ACC112 (cell line): ENCODE measurements around the gene DMAC1.

Source experiments
- H2AFZ ChIP-seq: fragments of 200-600 bp; sonication (generic); one replicate; pipeline ENCODE4 v1.6.0; 2017; ENCODE audit warnings: antibody characterized with exemption, low read length; ENCODE audit not compliant: unreplicated experiment
- H3K27ac ChIP-seq: fragments of 200-600 bp; sonication (generic); 2 replicates; pipeline ENCODE4 v1.5.1; 2014; ENCODE audit warnings: low read depth, mild to moderate bottlenecking, antibody characterized with exemption, low read length, moderate library complexity
- H3K27me3 ChIP-seq: fragments of 200-600 bp; sonication (generic); 2 replicates; pipeline ENCODE4 v1.6.1; 2014; ENCODE audit warnings: mild to moderate bottlenecking, antibody characterized with exemption, low read length, moderate library complexity, mixed read lengths; ENCODE audit not compliant: insufficient read depth
- H3K36me3 ChIP-seq: fragments of 200-600 bp; sonication (generic); 2 replicates; pipeline ENCODE4 v1.6.1; 2016; ENCODE audit warnings: mild to moderate bottlenecking, antibody characterized with exemption, low read length, moderate library complexity, mixed read lengths; ENCODE audit not compliant: insufficient read depth
- H3K4me1 ChIP-seq: fragments of 200-600 bp; sonication (generic); one replicate; pipeline ENCODE4 v1.6.1; 2016; ENCODE audit warnings: low read length, mixed read lengths; ENCODE audit not compliant: insufficient read depth, unreplicated experiment, control insufficient read depth
- H3K4me3 ChIP-seq: fragments of 200-600 bp; sonication (generic); 2 replicates; pipeline ENCODE4 v1.5.1; 2014; ENCODE audit warnings: mild to moderate bottlenecking, low read depth, low read length
- H3K79me2 ChIP-seq: fragments of 200-600 bp; sonication (generic); one replicate; pipeline ENCODE4 v1.6.0; 2016; ENCODE audit warnings: low read length; ENCODE audit not compliant: control insufficient read depth, unreplicated experiment, insufficient read depth

DMAC1 gene

DNA sequence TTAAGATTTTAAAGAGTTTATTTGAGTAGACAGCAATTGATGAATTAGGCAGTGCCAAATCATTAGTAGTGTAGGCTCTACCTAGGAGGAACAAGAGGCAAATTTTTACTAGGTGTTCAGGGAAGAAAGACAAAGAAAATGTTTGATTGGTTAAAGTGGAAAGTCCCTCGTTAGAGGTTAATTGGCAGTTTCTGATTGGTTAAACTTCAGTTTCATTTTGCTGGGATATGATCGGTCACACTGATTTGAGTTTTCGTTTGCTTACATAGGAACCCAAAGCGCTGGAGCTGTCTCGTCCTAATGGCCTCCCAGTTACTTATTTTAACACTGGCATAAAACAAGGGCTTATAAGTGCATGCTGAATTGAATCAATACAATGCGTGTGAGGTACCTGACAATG, 15.1 kb downstream of the DMAC1 start:
- no peaks in the 10 kb centered on the region for H3K4me1 ChIP-seq
- H3K27ac ChIP-seq, result no peak overlapping the region
- no peaks in the 10 kb centered on the region for H3K36me3 ChIP-seq
- H3K4me3 ChIP-seq, result no peak overlapping the region
- H2AFZ ChIP-seq, result no peak overlapping the region
- H3K79me2 ChIP-seq, result no peaks in the 10 kb centered on the region
- no peaks in the 10 kb centered on the region for H3K27me3 ChIP-seq

DNA sequence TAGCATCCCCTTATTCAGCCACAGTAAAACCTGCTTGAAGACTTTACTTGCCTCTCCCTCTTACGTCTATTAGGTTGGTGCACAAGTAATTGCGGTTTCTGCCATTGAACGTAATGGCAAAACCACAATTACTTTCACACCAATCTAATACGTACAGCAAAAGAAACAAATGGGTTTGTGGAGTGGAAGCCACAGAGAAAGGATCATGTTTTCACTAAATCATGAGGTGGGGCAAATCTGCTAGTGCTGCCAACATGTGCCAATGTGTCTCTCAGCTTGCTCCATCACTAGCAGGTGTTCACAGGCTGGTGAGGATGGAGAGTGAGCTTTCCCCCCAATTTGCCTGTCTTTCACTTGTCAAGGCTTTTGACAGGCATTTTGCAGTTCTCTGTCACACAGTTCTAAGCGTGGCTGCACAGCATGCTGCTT, 15.9 kb downstream of the DMAC1 start:
- no peaks in the 10 kb centered on the region for H3K79me2 ChIP-seq
- H3K27ac ChIP-seq, result no peak overlapping the region
- H2AFZ ChIP-seq, result no peak overlapping the region
- H3K4me3 ChIP-seq, result no peak overlapping the region
- H3K4me1 ChIP-seq, result no peaks in the 10 kb centered on the region
- no peaks in the 10 kb centered on the region for H3K36me3 ChIP-seq
- no peaks in the 10 kb centered on the region; the same call in 1 of the 2 replicates for H3K27me3 ChIP-seq

DNA sequence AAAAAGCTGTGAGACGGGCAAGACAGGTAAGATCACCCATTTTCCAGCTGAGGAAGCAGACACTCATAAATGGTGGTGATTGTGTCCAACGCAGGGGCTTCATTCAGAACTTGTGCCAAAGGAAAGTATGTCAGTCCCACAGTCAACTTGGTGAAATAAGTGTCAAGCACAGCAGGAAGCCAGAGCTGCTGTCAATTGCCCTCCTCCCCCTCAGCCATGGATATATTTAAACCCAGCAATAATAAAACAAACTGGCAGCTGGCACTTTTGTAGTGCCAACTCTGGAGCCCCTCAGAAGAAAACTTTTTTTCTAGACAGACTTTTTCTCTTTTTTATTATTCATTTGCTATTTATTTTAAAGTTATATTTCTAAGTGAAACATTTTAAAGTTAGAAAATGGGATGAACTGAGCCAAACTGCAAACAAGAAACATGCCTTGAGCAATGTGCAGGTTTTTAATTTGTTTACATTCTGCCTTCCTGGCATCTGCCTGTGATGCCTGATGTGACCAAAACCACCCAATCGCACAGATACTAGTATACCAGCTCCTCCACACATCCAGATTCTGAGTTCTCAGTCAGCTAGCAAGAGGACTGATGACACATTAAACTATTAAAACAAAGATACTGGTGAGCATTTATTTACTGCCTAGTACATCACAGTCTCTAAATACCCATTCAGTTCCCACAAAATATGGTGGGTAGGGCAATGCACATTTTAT, 17.0 kb downstream of the DMAC1 start:
- Histone ChIP-seq H3K27me3 (no peaks in the 10 kb centered on the region; the same call in 1 of the 2 replicates), H3K36me3 (no peaks in the 10 kb centered on the region), H3K79me2 (no peaks in the 10 kb centered on the region), H3K27ac (no peak overlapping the region), H3K4me3 (no peak overlapping the region), H3K4me1 (no peaks in the 10 kb centered on the region), H2AFZ (no peak overlapping the region)

DNA sequence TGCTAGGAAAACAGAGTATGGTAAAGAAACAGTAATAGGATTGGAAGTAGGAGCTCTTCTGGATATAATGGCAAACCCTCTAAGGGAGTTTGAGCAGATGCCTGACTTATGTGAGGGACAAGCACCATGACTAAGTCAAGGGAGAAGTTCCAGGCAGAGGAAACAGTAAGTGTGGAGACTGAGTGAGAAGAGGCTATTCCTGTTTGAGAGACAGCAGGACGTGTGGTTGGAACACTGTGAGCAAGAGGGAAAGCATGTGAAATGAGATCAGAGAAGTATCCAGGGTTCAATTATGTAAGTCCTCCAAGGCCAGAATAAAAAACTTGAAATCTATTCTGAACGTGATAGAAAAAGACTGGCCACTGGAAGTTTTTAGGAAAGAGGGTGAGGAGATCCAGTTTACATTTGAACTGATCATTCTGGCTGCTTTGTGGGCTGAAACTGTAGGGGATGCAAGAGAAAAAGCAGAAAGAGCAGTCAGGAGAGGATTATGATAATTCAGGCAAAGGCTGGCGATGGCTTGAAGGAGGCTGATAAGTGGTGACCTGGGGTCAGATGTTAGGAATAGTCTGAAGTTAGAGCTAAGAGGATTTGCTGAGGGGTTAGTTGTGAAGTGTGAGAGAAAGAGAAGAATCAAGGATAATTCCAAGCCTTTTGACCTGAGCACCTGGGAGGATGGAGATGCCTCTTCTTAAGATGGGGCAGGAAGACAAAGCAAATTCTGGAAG, 19.2 kb downstream of the DMAC1 start:
- no peaks in the 10 kb centered on the region for H3K36me3 ChIP-seq
- H3K4me3 ChIP-seq, result no peak overlapping the region
- H3K27me3 ChIP-seq, result peaks cover 10% of the 10 kb centered on the region
- no peak overlapping the region for H3K27ac ChIP-seq
- no peak overlapping the region for H2AFZ ChIP-seq
- H3K4me1 ChIP-seq, result no peaks in the 10 kb centered on the region
- H3K79me2 ChIP-seq, result no peaks in the 10 kb centered on the region

DNA sequence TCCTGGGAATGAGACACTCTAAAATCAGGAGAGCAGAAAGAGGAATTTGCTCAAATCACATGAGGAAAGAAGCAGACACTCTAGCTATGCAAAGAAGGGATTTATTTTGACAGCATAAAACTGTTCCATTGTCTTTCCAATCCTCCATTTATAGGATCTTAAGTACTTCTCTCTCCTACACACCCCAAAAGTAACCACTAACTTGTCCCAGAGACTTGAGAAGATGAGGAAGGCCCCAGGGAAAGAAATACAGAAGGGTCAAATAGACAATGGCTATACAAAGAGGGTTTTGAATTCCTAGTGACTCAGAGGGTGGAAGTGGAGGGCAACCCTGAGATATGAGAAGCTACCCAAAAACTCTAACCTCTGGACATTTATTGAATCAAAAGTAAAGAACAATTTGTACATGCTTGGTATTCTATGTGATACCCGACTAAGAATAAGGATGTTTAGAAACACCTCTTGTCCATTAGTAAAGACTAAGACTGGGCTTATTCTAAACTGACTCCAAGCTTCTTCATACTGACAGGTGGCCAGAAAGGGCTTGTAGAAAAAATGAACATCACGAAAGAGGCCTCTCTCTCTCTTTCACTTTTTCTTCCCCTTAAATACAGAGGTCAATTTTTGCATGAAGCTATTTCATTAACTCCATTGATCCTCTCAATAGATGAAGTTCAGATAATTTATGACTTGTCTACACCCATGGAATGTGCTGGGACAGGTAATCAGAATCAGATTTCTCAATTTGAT, 20.6 kb downstream of the DMAC1 start:
- no peaks in the 10 kb centered on the region for H3K4me1 ChIP-seq
- no peak overlapping the region for H3K4me3 ChIP-seq
- H2AFZ ChIP-seq, result no peak overlapping the region
- no peaks in the 10 kb centered on the region for H3K79me2 ChIP-seq
- no peak overlapping the region for H3K27ac ChIP-seq
- no peaks in the 10 kb centered on the region for H3K36me3 ChIP-seq
- H3K27me3 ChIP-seq, result peaks cover 10% of the 10 kb centered on the region

DNA sequence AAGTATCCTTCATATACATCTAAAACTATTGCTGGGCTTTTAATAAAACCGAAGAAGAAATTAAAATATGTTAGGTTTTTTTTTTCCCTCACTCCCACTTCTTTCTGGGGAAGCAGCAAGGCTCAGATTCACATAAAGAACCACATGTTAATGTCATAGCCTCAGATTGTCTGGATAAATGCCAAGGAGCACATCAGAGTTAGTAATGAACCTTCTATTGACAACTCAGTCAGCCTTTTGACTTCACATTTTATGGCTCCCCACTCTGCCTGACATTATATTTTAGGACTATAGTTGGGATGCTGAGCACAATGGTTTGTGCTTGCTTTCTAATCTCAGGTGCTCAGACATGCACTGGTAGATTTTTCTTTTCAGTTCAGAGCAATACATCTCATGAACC, 21.8 kb downstream of the DMAC1 start:
- no peak overlapping the region for H3K27ac ChIP-seq
- no peak overlapping the region for H3K4me3 ChIP-seq
- peaks cover 10% of the 10 kb centered on the region for H3K27me3 ChIP-seq
- no peak overlapping the region for H2AFZ ChIP-seq
- no peaks in the 10 kb centered on the region for H3K36me3 ChIP-seq
- no peaks in the 10 kb centered on the region for H3K79me2 ChIP-seq
- H3K4me1 ChIP-seq, result no peaks in the 10 kb centered on the region

DNA sequence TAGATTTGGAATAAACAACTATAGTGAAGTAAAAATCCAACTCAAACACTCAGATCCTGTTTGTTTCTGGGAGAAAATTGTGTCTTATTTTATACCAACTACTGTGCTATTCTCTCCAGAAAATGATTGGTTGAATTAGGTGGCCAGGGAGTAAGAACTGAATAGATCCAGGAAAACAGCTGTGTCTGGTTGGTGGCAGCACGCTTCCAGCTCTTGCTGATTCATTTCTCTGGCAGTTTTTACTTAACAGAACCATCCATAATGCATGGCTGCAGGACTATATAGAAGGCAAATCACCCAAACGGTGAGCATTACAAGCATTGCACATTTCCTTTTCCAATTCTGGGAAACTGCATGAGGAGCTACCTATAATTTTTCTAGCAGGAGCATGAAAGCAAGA, 29.5 kb downstream of the DMAC1 start:
- no peaks in the 10 kb centered on the region for H3K79me2 ChIP-seq
- H3K4me1 ChIP-seq, result no peaks in the 10 kb centered on the region
- H3K36me3 ChIP-seq, result no peaks in the 10 kb centered on the region
- H3K27me3 ChIP-seq, result no peaks in the 10 kb centered on the region
- no peak overlapping the region for H3K4me3 ChIP-seq
- H3K27ac ChIP-seq, result no peak overlapping the region
- H2AFZ ChIP-seq, result no peak overlapping the region

DNA sequence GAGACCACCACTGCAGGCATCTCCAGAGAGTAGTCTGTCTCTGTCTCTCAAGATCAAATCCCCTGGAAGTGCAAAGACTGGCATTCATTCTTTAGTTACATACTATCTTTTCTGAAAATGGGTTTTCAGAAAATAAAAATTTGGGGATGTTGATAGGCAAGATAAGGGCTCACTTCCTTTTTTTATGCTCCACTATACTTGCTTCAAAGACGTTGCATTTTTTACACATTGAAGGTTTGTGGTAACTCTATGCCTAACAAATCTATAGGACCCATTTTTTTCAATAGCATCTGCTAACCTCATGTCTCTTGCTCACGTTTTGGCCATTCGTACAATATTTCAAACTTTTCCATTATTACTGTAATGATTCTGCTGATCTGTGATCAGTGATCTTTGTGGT, 37.0 kb downstream of the DMAC1 start:
- Histone ChIP-seq H3K36me3 (no peaks in the 10 kb centered on the region), H3K27ac (no peak overlapping the region), H3K79me2 (no peaks in the 10 kb centered on the region), H3K4me1 (no peaks in the 10 kb centered on the region), H3K27me3 (no peaks in the 10 kb centered on the region), H3K4me3 (no peak overlapping the region), H2AFZ (no peak overlapping the region)

DNA sequence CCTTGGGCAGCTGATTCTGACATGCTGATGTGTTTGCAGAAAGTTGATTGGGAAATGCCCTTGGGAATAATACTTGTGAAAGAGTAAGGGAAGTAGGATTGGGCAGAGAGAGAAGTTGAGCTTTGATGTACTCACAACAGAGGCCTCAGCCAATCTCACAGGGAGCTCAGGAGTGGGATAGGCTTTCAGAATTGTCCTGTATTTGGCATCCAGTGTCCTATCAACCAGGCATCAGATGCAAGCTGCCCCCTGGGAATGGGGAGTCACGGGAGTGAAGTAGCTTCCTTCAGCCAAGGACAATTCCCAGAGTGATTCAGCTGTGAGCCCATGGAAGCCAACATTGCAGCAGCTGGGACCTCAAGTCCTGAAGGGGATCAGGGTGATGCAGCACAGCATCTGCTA, 39.6 kb downstream of the DMAC1 start:
- H3K4me3 ChIP-seq, result no peak overlapping the region
- H3K36me3 ChIP-seq, result no peaks in the 10 kb centered on the region
- H3K27ac ChIP-seq, result no peak overlapping the region
- H2AFZ ChIP-seq, result no peak overlapping the region
- H3K27me3 ChIP-seq, result no peaks in the 10 kb centered on the region
- no peaks in the 10 kb centered on the region for H3K4me1 ChIP-seq
- no peaks in the 10 kb centered on the region for H3K79me2 ChIP-seq

DNA sequence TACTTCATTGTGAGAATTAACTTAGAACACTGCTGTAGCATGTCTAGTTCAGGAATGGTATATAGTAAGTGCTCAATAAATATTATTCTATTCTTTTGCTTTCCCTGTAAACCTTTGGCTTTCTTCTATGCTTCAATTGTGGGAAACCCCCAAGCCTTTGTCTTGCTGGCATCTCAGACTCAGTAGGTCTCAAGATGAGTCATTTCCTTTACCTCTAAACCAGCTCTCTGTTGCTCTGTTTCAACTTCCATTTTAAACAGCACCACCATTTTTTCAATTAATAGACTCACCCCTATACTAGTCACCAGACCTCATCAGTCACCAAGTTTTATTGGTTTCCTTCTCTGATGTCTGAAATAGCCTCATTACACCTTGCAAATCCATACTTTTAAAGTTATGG, 43.5 kb downstream of the DMAC1 start:
- Histone ChIP-seq H3K36me3 (no peaks in the 10 kb centered on the region), H3K4me3 (no peak overlapping the region), H3K27me3 (no peaks in the 10 kb centered on the region), H3K79me2 (no peaks in the 10 kb centered on the region), H3K4me1 (no peaks in the 10 kb centered on the region), H2AFZ (no peak overlapping the region), H3K27ac (no peak overlapping the region)
